A549 (cell line): ENCODE measurements around the gene TMEM184C. TPM values are rescaled to one million over a fixed set of nuclear protein-coding genes. Genes with fewer than 3 reads are reported as not detected.

Experiments
- ATAC-seq, 2 experiments: fragments of 200-7000 bp in 1 of 2; fragments of >200 bp in 1 of 2; cut with Nextera tagmentation in 1 of 2; cut with Tn5 transposase in 1 of 2; 3 replicates each; pipeline versions ENCODE4 v1.8.0 to v1.9.1; 2018 to 2020; ENCODE audit warnings: mild to moderate bottlenecking in 1 of 2, moderate library complexity in 1 of 2
- CTCF ChIA-PET: fragments of 300-600 bp; sonication (Branson Sonifier 250); formaldehyde crosslinking; extraction: SDS; loops from one replicate; lab custom pipeline; 2021; ENCODE audit warnings: antibody characterized with exemption, inconsistent platforms; lab: Yijun Ruan, JAX
- POLR2A ChIA-PET: fragments of 350-600 bp; formaldehyde crosslinking; extraction: SDS; loops from one replicate; lab custom pipeline; 2021; ENCODE audit warnings: antibody characterized with exemption, inconsistent platforms; lab: Yijun Ruan, JAX
- DNase-seq, 2 experiments: peaks; one replicate each; pipeline versions ENCODE4 v3.0.0 to v3.0.0-alpha.2; 2011 to 2016; ENCODE audit warnings: low read depth in 1 of 2, low spot score in 1 of 2
- FAIRE-seq: peaks from 2 replicates; lab custom pipeline; 2011; peaks lifted over from hg19 to GRCh38; lab: Jason Lieb, UNC
- H3K27ac ChIP-seq, 2 experiments: fragments of >200 bp; sonication (Bioruptor Twin); formaldehyde crosslinking; 3 replicates each; pipeline ENCODE4 v1.5.1; 2016 to 2017
- H3K4me1 ChIP-seq: fragments of >200 bp; sonication (Bioruptor Twin); formaldehyde crosslinking; 3 replicates; pipeline ENCODE4 v1.6.1; 2016
- H3K4me2 ChIP-seq: fragments of >200 bp; sonication (Bioruptor Twin); formaldehyde crosslinking; 3 replicates; pipeline ENCODE4 v1.6.1; 2016
- H3K4me3 ChIP-seq: fragments of >200 bp; sonication (Bioruptor Twin); formaldehyde crosslinking; 3 replicates; pipeline ENCODE4 v1.5.1; 2016
- H3K9me3 ChIP-seq: fragments of >200 bp; sonication (Bioruptor Twin); formaldehyde crosslinking; 3 replicates; pipeline ENCODE4 v1.6.1; 2016
- ATOH8 ChIP-seq: fragments of 250-450 bp; sonication (Bioruptor Pico); IDR thresholded peaks from 2 replicates; pipeline ENCODE4 v1.5.0; 2020; ENCODE audit warnings: low read depth, mild to moderate bottlenecking, moderate library complexity
- BHLHE40 ChIP-seq: IDR thresholded peaks from 2 replicates; pipeline ENCODE4 v1.6.1; 2012; ENCODE audit warnings: low read depth, low read length, inconsistent platforms
- CBX2 ChIP-seq: fragments of 200-600 bp; sonication (generic); IDR thresholded peaks from 2 replicates; pipeline ENCODE4 v1.6.1; 2016; ENCODE audit warnings: low read depth, mild to moderate bottlenecking, borderline replicate concordance
- ELK1 ChIP-seq: fragments of 150-350 bp; IDR thresholded peaks from 2 replicates; pipeline ENCODE4 v1.6.1; 2014; ENCODE audit warnings: low read depth, mild to moderate bottlenecking, low read length
- HES2 ChIP-seq: fragments of >200 bp; sonication (Bioruptor Twin); formaldehyde crosslinking; IDR thresholded peaks from 2 replicates; pipeline ENCODE4 v1.6.1; 2016
- HOXB13 ChIP-seq: fragments of 250-450 bp; sonication (Bioruptor Pico); IDR thresholded peaks from 2 replicates; pipeline ENCODE4 v1.5.0; 2020; ENCODE audit warnings: low read depth, mild to moderate bottlenecking, moderate library complexity
- KDM1A ChIP-seq: fragments of 200-600 bp; sonication (generic); IDR thresholded peaks from 2 replicates; pipeline ENCODE4 v1.6.1; 2016; ENCODE audit warnings: low read depth, mild to moderate bottlenecking
- MAFK ChIP-seq: fragments of 450-650 bp; IDR thresholded peaks from 2 replicates; pipeline ENCODE4 v1.6.1; 2014; ENCODE audit not compliant: partially characterized antibody
- PHF8 ChIP-seq: fragments of 200-600 bp; sonication (generic); IDR thresholded peaks from 2 replicates; pipeline ENCODE4 v1.6.1; 2016; ENCODE audit warnings: low read depth, mild to moderate bottlenecking, antibody characterized with exemption, moderate library complexity, borderline replicate concordance
- POLR2AphosphoS2 ChIP-seq: conservative IDR thresholded peaks from 2 replicates; pipeline ENCODE4 v1.6.1; 2012; ENCODE audit warnings: low read length, improper control_type of control experiment, inconsistent platforms
- RAD21 ChIP-seq, 2 experiments: fragments of >200 bp in 1 of 2; sonication (Bioruptor Twin) in 1 of 2; formaldehyde crosslinking in 1 of 2; IDR thresholded peaks in 1 of 2; conservative IDR thresholded peaks in 1 of 2; 2 replicates in 1 of 2; 3 replicates in 1 of 2; pipeline ENCODE4 v1.6.1; 2012 to 2018; ENCODE audit warnings: inconsistent platforms in 1 of 2
- RNF2 ChIP-seq: fragments of 200-600 bp; sonication (generic); IDR thresholded peaks from 2 replicates; pipeline ENCODE4 v1.6.1; 2016; ENCODE audit warnings: low read depth, mild to moderate bottlenecking, antibody characterized with exemption, moderate library complexity, borderline replicate concordance
- SREBF2 ChIP-seq: fragments of 450-650 bp; IDR thresholded peaks from 2 replicates; pipeline ENCODE4 v1.6.1; 2014; ENCODE audit warnings: mild to moderate bottlenecking, moderate library complexity
- TP53 ChIP-seq: fragments of 250-450 bp; sonication (Bioruptor Pico); IDR thresholded peaks from 2 replicates; pipeline ENCODE4 v1.5.0; 2021; ENCODE audit warnings: mild to moderate bottlenecking, moderate library complexity
- ZSCAN20 ChIP-seq: fragments of 250-450 bp; sonication (Bioruptor Pico); IDR thresholded peaks from 2 replicates; pipeline ENCODE4 v1.8.0; 2022; ENCODE audit warnings: mild to moderate bottlenecking, moderate library complexity
- WGBS: methylation state at CpG from one replicate; pipeline ENCODE4 v1.1.6; 2017; ENCODE audit errors: missing lambda C conversion rate; 5-methylcytosine and 5-hydroxymethylcytosine counted together
- polyA plus RNA-seq, 4 experiments: library from polyadenylated mRNA; depleted of rRNA in 3 of 4; stranded (reverse); fragments of >200 nt; fragmentation: RNase III in 1 of 4; extraction: RNeasy Plus Mini Kit Qiagen cat#74134 plus additional on column Dnase treatment in 1 of 4; gene quantifications; 2 replicates in 3 of 4; 3 replicates in 1 of 4; pipeline ENCODE4 v1.2.3, GENCODE V29; 2011 to 2017
- TF ChIP-seq, protein P1 (sequence below): IDR thresholded peaks from 2 replicates; pipeline ENCODE4 v1.6.1; 2012
- TF ChIP-seq, protein P2 (sequence below): IDR thresholded peaks from 2 replicates; pipeline ENCODE4 v1.6.1; 2012
- TF ChIP-seq, protein P3 (sequence below): fragments of >200 bp; sonication (Bioruptor Twin); formaldehyde crosslinking; IDR thresholded peaks from 3 replicates; pipeline ENCODE4 v1.6.1; 2016
- TF ChIP-seq, protein P4 (sequence below): fragments of >200 bp; sonication (Bioruptor Twin); formaldehyde crosslinking; IDR thresholded peaks from 3 replicates; pipeline ENCODE4 v1.5.1; 2016
- TF ChIP-seq, protein P5 (sequence below): fragments of 450-650 bp; IDR thresholded peaks from 2 replicates; pipeline ENCODE4 v1.6.1; 2014; ENCODE audit warnings: antibody characterized with exemption

TMEM184C gene
- polyA plus RNA-seq, 2 of the 4 experiments (the other 2 are of a cell fraction): 17.6 to 25.2 TPM

GRCh38 chr4:147586637-147587036 is 30.6 kb upstream of the TMEM184C start (continued):
- TF ChIP-seq, protein P1, sequence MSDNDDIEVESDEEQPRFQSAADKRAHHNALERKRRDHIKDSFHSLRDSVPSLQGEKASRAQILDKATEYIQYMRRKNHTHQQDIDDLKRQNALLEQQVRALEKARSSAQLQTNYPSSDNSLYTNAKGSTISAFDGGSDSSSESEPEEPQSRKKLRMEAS: no peak
- no peak for TF ChIP-seq ZSCAN20 (CRISPR knock-in tag)

DNA sequence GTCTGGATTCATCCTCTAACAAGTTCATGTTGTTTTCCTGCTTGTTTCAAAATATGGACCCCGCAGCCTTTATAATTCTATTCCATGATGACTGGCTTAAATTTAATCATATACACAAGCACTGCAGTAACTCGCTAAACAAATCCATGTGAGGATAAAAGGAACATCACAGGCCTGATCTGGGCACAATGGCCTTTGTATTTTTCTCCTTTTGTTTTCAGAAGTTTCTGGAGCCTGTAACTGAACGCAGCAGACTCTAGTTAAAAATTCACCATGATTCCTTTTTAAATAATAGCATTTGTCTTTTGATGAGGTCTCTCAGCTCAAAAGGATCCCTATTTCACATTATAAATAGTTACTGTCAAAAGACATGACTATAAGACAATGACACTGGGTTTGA is 30.2 kb upstream of the TMEM184C start:
- H3K27ac ChIP-seq: no peak overlapping the region
- ChIA-PET CTCF (interaction anchor here (0.6 to 1.6 kb wide), 2 partner anchors 68 to 234 kb away, joined by 3 to 8 read pairs; no protein-coding TSS in a partner anchor), POLR2A (no interaction called here)
- H3K9me3 ChIP-seq: no peaks in the 10 kb centered on the region
- DNase-seq (no peak), ATAC-seq (no peak), FAIRE-seq (no peak)
- H3K4me2 ChIP-seq: no peak overlapping the region
- TF ChIP-seq, protein P2, sequence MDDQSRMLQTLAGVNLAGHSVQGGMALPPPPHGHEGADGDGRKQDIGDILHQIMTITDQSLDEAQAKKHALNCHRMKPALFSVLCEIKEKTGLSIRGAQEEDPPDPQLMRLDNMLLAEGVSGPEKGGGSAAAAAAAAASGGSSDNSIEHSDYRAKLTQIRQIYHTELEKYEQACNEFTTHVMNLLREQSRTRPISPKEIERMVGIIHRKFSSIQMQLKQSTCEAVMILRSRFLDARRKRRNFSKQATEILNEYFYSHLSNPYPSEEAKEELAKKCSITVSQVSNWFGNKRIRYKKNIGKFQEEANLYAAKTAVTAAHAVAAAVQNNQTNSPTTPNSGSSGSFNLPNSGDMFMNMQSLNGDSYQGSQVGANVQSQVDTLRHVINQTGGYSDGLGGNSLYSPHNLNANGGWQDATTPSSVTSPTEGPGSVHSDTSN: no peak
- TF ChIP-seq HES2 (no peak), ATOH8 (no peak), RAD21 (conservative IDR thresholded peaks at IDR 0.05 in 1 of 2, IDR thresholded peaks at IDR 0.05 in 1 of 2) (no peak), MAFK (no peak), SREBF2 (no peak), BHLHE40 (no peak)
- TF ChIP-seq, protein P3, sequence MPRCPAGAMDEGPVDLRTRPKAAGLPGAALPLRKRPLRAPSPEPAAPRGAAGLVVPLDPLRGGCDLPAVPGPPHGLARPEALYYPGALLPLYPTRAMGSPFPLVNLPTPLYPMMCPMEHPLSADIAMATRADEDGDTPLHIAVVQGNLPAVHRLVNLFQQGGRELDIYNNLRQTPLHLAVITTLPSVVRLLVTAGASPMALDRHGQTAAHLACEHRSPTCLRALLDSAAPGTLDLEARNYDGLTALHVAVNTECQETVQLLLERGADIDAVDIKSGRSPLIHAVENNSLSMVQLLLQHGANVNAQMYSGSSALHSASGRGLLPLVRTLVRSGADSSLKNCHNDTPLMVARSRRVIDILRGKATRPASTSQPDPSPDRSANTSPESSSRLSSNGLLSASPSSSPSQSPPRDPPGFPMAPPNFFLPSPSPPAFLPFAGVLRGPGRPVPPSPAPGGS: no peak
- H3K4me1 ChIP-seq: peaks cover 12% of the 10 kb centered on the region; the same call in 2 of the 3 replicates
- WGBS: 91% methylated on average over 3 of the region's 3 CpGs
- no peak overlapping the region for H3K4me3 ChIP-seq

DNA sequence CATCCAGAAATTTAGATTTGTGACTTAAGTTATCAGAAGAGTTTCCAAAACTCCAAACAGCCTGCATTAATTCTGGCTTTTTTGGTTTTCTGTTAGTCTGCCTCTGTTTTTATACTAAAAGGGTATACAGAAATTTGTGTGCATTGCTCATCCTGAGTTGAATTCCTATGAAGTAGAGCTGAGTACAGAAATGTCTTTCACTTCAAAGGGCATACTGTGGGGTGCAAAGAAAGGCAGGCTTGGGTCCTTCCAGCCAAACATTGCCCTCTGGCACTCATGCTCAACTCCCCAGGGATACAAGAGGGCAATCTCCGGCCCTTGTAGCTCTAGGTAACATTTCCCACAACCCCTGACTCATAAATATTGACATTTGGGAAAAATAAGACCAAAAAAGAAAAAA is 27.6 kb upstream of the TMEM184C start:
- DNase-seq: no peak
- Histone ChIP-seq H3K4me1 (peaks cover 7% of the 10 kb centered on the region; the same call in 1 of the 3 replicates), H3K4me2 (0 out of 3 replicates have a peak overlapping the region, but pooled peaks have one; percentile 14), H3K9me3 (no peaks in the 10 kb centered on the region), H3K4me3 (no peak overlapping the region), H3K27ac (0 out of 6 replicates have a peak overlapping the region, but pooled peaks of 1 of the 2 experiments have one; percentile 28)
- WGBS: 39% methylated on average over 1 of the region's 1 CpG
- FAIRE-seq: no peak
- ChIA-PET CTCF (interaction anchor here (0.6 to 3.1 kb wide), 33 partner anchors 9 to 845 kb away, joined by 3 to 33 read pairs (median 4); no protein-coding TSS in a partner anchor), POLR2A (no interaction called here)
- no peak for ATAC-seq
- no peak for TF ChIP-seq HOXB13 (CRISPR knock-in tag)
- TF ChIP-seq PHF8: no peak
- no peak for TF ChIP-seq KDM1A
- TF ChIP-seq ELK1: no peak
- TF ChIP-seq, protein P3: no peak
- no peak for TF ChIP-seq HES2
- TF ChIP-seq RNF2: no peak
- TF ChIP-seq TP53 (CRISPR knock-in tag): no peak
- TF ChIP-seq, protein P2: no peak
- TF ChIP-seq, protein P4, sequence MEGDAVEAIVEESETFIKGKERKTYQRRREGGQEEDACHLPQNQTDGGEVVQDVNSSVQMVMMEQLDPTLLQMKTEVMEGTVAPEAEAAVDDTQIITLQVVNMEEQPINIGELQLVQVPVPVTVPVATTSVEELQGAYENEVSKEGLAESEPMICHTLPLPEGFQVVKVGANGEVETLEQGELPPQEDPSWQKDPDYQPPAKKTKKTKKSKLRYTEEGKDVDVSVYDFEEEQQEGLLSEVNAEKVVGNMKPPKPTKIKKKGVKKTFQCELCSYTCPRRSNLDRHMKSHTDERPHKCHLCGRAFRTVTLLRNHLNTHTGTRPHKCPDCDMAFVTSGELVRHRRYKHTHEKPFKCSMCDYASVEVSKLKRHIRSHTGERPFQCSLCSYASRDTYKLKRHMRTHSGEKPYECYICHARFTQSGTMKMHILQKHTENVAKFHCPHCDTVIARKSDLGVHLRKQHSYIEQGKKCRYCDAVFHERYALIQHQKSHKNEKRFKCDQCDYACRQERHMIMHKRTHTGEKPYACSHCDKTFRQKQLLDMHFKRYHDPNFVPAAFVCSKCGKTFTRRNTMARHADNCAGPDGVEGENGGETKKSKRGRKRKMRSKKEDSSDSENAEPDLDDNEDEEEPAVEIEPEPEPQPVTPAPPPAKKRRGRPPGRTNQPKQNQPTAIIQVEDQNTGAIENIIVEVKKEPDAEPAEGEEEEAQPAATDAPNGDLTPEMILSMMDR: no peak
- TF ChIP-seq, protein P5, sequence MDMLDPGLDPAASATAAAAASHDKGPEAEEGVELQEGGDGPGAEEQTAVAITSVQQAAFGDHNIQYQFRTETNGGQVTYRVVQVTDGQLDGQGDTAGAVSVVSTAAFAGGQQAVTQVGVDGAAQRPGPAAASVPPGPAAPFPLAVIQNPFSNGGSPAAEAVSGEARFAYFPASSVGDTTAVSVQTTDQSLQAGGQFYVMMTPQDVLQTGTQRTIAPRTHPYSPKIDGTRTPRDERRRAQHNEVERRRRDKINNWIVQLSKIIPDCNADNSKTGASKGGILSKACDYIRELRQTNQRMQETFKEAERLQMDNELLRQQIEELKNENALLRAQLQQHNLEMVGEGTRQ: no peak
- no peak for TF ChIP-seq POLR2AphosphoS2
- TF ChIP-seq CBX2: no peak
- TF ChIP-seq ATOH8: no peak
